ENCODE data around the gene ZFHX3. TPM values are rescaled to one million over a fixed set of nuclear protein-coding genes. Genes with fewer than 3 reads are reported as not detected.

Gene ZFHX3
- total RNA-seq, 1 experiment from 2014 or later = 1.5 TPM

GRCh38 chr16:72891291-72892227, 156.4 kb downstream of the ZFHX3 start:
- Histone ChIP-seq H3K14ac (ENCODE audit: insufficient read depth, low read length) (no peak overlapping the region; the same call in 1 of the 2 replicates), H2BK15ac (ENCODE audit: low read depth, low read length) (no peak overlapping the region), H3K23me2 (ENCODE audit: insufficient read length, low read depth, low read length, poor library complexity, severe bottlenecking) (no peaks in the 10 kb centered on the region), H4K91ac (ENCODE audit: insufficient read length, low read depth, low read length) (no peak overlapping the region), H2BK5ac (ENCODE audit: insufficient read length, low read length) (no peak overlapping the region), H3K79me2 (ENCODE audit: insufficient read depth, low read length) (no peaks in the 10 kb centered on the region), H3K9me3 (ENCODE audit: control insufficient read depth, low read depth, low read length) (no peaks in the 10 kb centered on the region), H3K79me1 (ENCODE audit: insufficient read depth, low read depth, low read length, poor library complexity, severe bottlenecking) (no peaks in the 10 kb centered on the region), H4K8ac (replicated peaks; ENCODE audit: insufficient read length, low read depth, low read length) (no peak overlapping the region), H2AK5ac (ENCODE audit: insufficient read length, low read length) (no peak overlapping the region), H2AFZ (ENCODE audit: low read length) (no peak overlapping the region), H3K23ac (ENCODE audit: insufficient read length, low read depth, low read length) (no peak overlapping the region), H2BK120ac (ENCODE audit: low read depth, low read length, poor library complexity, severe bottlenecking) (no peak overlapping the region), H4K5ac (ENCODE audit: insufficient read length, low read depth, low read length) (no peak overlapping the region), H3K4me1 (ENCODE audit: insufficient read depth, low read length) (no peaks in the 10 kb centered on the region), H3K18ac (ENCODE audit: insufficient read length, low read depth, low read length) (no peak overlapping the region), H2BK12ac (ENCODE audit: insufficient read length, low read depth, low read length) (no peak overlapping the region), H3K9ac (ENCODE audit: extremely low read depth, insufficient read length, low read length) (no peak overlapping the region), H4K20me1 (ENCODE audit: control insufficient read depth, insufficient read depth, insufficient read length) (no peaks in the 10 kb centered on the region), H2BK20ac (ENCODE audit: low read depth, low read length, poor library complexity, severe bottlenecking) (no peak overlapping the region), H3K56ac (ENCODE audit: insufficient read length, low read depth, low read length) (no peak overlapping the region), H3K4ac (ENCODE audit: low read depth, low read length) (no peak overlapping the region), H3K27ac (ENCODE audit: insufficient read length, low read depth, low read length) (no peak overlapping the region), H3T11ph (ENCODE audit: low read length) (no peak overlapping the region), H3K4me2 (ENCODE audit: insufficient read depth, insufficient read length, low read length) (no peak overlapping the region), H3K27me3 (ENCODE audit: insufficient read depth, low read length) (no peaks in the 10 kb centered on the region)
- no peaks in the 10 kb centered on the region; a peak in 1 of 5 replicates for H3K9me3 Mint-ChIP-seq
- H3K27me3 Mint-ChIP-seq (ENCODE audit: low read depth) = peaks cover 4% of the 10 kb centered on the region
- H3K36me3 Mint-ChIP-seq (ENCODE audit: insufficient read depth in 1 of 3, low read depth in 3 of 3) = no peaks in the 10 kb centered on the region; a peak in 1 of 7 replicates
- no peak for TF ChIP-seq CTCF (conservative IDR thresholded peaks at IDR 0.05)
- WGBS (ENCODE audit: extremely low coverage, insufficient read length, low lambda C conversion rate) = no CpG with 5 or more reads among the region's 9 CpGs
- no peak overlapping the region for H3K27ac Mint-ChIP-seq
- H3K4me1 Mint-ChIP-seq = peaks cover 2 to 9% of the 10 kb centered on the region in 2 experiments; a peak in 2 of 4 replicates
- no peak overlapping the region for H3K4me3 Mint-ChIP-seq
- DNase-seq = no peak

All from H9 (cell line).